Psoas muscle (tissue), 8 donors: ENCODE data around the gene PEPD. TPM values are rescaled to one million over a fixed set of nuclear protein-coding genes. Genes with fewer than 3 reads are reported as not detected.

ENCODE experiments used
- ATAC-seq, 4 donors: fragments of 200-7000 bp; cut with Tn5 transposase; one replicate each; pipeline ENCODE4 v1.9.1; 2020; ENCODE audit warnings: moderate library complexity in 3 of 4, mild to moderate bottlenecking in 2 of 4
- DNase-seq, 2 donors: peaks; one replicate each; pipeline ENCODE4 v3.0.0-alpha.2; 2020
- H3K27ac ChIP-seq: fragments of 200-600 bp; one replicate; pipeline ENCODE4 v1.8.0; 2022
- H3K27me3 ChIP-seq, 3 donors: fragments of 200-600 bp in 1 of 3; one replicate each; pipeline versions ENCODE4 v1.6.1 to v1.8.0; 2013 to 2022; ENCODE audit warnings: low read length in 2 of 3, mild to moderate bottlenecking in 2 of 3, moderate library complexity in 1 of 3; ENCODE audit not compliant: insufficient read depth in 3 of 3
- H3K36me3 ChIP-seq, 2 donors: fragments of 200-600 bp in 1 of 2; one replicate each; pipeline versions ENCODE4 v1.6.1 to v1.8.0; 2013 to 2022; ENCODE audit warnings: low read depth in 1 of 2, mild to moderate bottlenecking in 1 of 2, moderate library complexity in 1 of 2; ENCODE audit not compliant: insufficient read depth in 1 of 2
- H3K4me1 ChIP-seq: fragments of 200-600 bp; one replicate; pipeline ENCODE4 v1.8.0; 2022
- H3K4me3 ChIP-seq: fragments of 200-600 bp; one replicate; pipeline ENCODE4 v1.8.0; 2022; ENCODE audit warnings: mild to moderate bottlenecking
- H3K9me3 ChIP-seq: fragments of 200-600 bp; one replicate; pipeline ENCODE4 v1.8.0; 2022
- CTCF ChIP-seq: fragments of 200-600 bp; IDR thresholded peaks from one replicate; pipeline ENCODE4 v1.8.0; 2022; ENCODE audit warnings: antibody characterized with exemption
- WGBS, 3 donors: extraction: QIAGEN DNeasy Blood & Tissue Kit; methylation state at CpG; one replicate each; pipeline versions ENCODE4 v1.1.6 to v1.1.7; 2013; 5-methylcytosine and 5-hydroxymethylcytosine counted together
- intact Hi-C, 2 donors: fragments of 100-400 bp; cut with DNase I; formaldehyde crosslinking; loops; one replicate each; pipeline versions ENCODE4 v1.11.0 to v1.14.2; 2022
- polyA plus RNA-seq, 3 donors: library from polyadenylated mRNA; stranded (reverse); fragments of 200-250 nt; gene quantifications; one replicate each; pipeline ENCODE4 v1.2.3, GENCODE V29; 2013
- total RNA-seq, 4 donors: library from RNA; stranded (reverse); fragmentation: NEBNext Ultra II Directional in 2 of 4; extraction: Animal tissue kit (Norgen Biotek cat#: 25700) in 2 of 4; gene quantifications; one replicate each; pipeline versions ENCODE4 v1.2.1 to v1.2.4, GENCODE V29; 2021 to 2023
- donor health status: healthy with polysubstance abuse.
- donor health status: DM: no; HTN: no; CAD: no; lungs with moderate emphysema.
- donor health status: Bipolar disorder and iron deficiency.
- donor health status: healthy.
- donor health status: DM: yes; HTN: yes; CAD: no.
- donor health status: DM: no; HTN: no; CAD: no.
- donor health status: DM: no; HTN: no; CAD: no.
- donor health status: DM: yes; HTN: yes; CAD: no.

Gene PEPD
- total and polyA plus RNA-seq, 7 donors, result 26.3 to 40.2 (median 35.1) TPM

- no peak overlapping the region for H3K27ac ChIP-seq
- DNase-seq (peak in 1 of 2 donors; percentile 21), ATAC-seq (no peak)
- no peaks in the 10 kb centered on the region for H3K27me3 ChIP-seq
- intact Hi-C loops, result loop anchor here in 1 of 2 donors (5.0 kb wide), 1 partner anchor 261 kb away; no protein-coding TSS in a partner anchor
- H3K4me1 ChIP-seq, result peaks cover 3% of the 10 kb centered on the region
- H3K36me3 ChIP-seq, result peaks cover 0 to 16% of the 10 kb centered on the region in 2 donors
- no peak for TF ChIP-seq CTCF
- no peak overlapping the region for H3K4me3 ChIP-seq
- H3K9me3 ChIP-seq, result no peaks in the 10 kb centered on the region
- WGBS, 3 donors, result 80 to 85% (median 84%) methylated on average over 18 of the region's 18 CpGs
Measured at GRCh38 chr19:33408538-33409434, 112.8 kb downstream of the PEPD start.

GRCh38 chr19:33408116-33408515, 113.5 kb downstream of the PEPD start:
- H3K4me3 ChIP-seq, result no peak overlapping the region
- DNase-seq (peak in 1 of 2 donors; percentile 34), ATAC-seq (no peak)
- TF ChIP-seq CTCF, result no peak
- H3K4me1 ChIP-seq, result peaks cover 3% of the 10 kb centered on the region
- intact Hi-C loops, result loop anchor here in 1 of 2 donors (5.0 kb wide), 1 partner anchor 261 kb away; no protein-coding TSS in a partner anchor
- peaks cover 0 to 16% of the 10 kb centered on the region in 2 donors for H3K36me3 ChIP-seq
- H3K27ac ChIP-seq, result no peak overlapping the region
- H3K27me3 ChIP-seq, result no peaks in the 10 kb centered on the region
- H3K9me3 ChIP-seq, result no peaks in the 10 kb centered on the region
- 84 to 86% (median 86%) methylated on average over 13 of the region's 13 CpGs for WGBS, 3 donors

GRCh38 chr19:33407716-33408115, 113.9 kb downstream of the PEPD start:
- Histone ChIP-seq H3K27ac (no peak overlapping the region), H3K9me3 (no peaks in the 10 kb centered on the region), H3K36me3 (peaks cover 0 to 16% of the 10 kb centered on the region in 2 donors), H3K4me1 (peaks cover 3% of the 10 kb centered on the region), H3K27me3 (no peaks in the 10 kb centered on the region), H3K4me3 (no peak overlapping the region)
- WGBS, 3 donors, result 84 to 89% (median 89%) methylated on average over 12 of the region's 12 CpGs
- peak in 1 of 2 donors; percentile 45 for DNase-seq
- no peak for ATAC-seq
- no peak for TF ChIP-seq CTCF
- intact Hi-C loops, result loop anchor here (1.0 to 5.0 kb wide), 3 partner anchors 172 to 260 kb away; no protein-coding TSS in a partner anchor

- peaks cover 3% of the 10 kb centered on the region for H3K4me1 ChIP-seq
- no peak for TF ChIP-seq CTCF
- no peak overlapping the region for H3K4me3 ChIP-seq
- no peaks in the 10 kb centered on the region for H3K27me3 ChIP-seq
- H3K9me3 ChIP-seq, result no peaks in the 10 kb centered on the region
- intact Hi-C loops, result loop anchor here (1.0 to 5.0 kb wide), 3 partner anchors 172 to 260 kb away; no protein-coding TSS in a partner anchor
- peaks cover 0 to 16% of the 10 kb centered on the region in 2 donors for H3K36me3 ChIP-seq
- DNase-seq (peak in 1 of 2 donors; percentile 41), ATAC-seq (peak in 2 of 4 donors; percentile 14 to 28)
- no peak overlapping the region for H3K27ac ChIP-seq
- 51 to 56% (median 56%) methylated on average over 9 of the region's 9 CpGs for WGBS, 3 donors
Measured at GRCh38 chr19:33407140-33407551, 114.4 kb downstream of the PEPD start.
